ENCODE data around the gene FCMR. TPM values are rescaled to one million over a fixed set of nuclear protein-coding genes. Genes with fewer than 3 reads are reported as not detected.

FCMR gene
- total and polyA plus RNA-seq, 2 experiments from 2014 or later: 0.84 TPM; not detected in 1

GRCh38 chr1:206970446-206970845, 48.7 kb upstream of the FCMR start, which contains the start of gene FCAMR:
Gene FCAMR (minus strand): TSS chr1:206970460. CDS start chr1:206970125, 335 bp downstream.
- no peaks in the 10 kb centered on the region; the same call in 2 of the 3 replicates for H3K4me1 Mint-ChIP-seq
- ATAC-seq (no peak), DNase-seq (ENCODE audit: low spot score) (no peak)
- Histone ChIP-seq H3K4me3 (no peak within 1 kb of the TSS), H3K9me2 (ENCODE audit: insufficient read depth) (0 out of 2 replicates have a peak, but pooled peaks cover 4% of the 10 kb centered on the region), H3K36me3 (ENCODE audit: insufficient read depth) (no peaks in the 10 kb centered on the region), H3K27ac (ENCODE audit: low read depth) (no peak within 1 kb of the TSS), H3K27me3 (ENCODE audit: insufficient read depth) (no peaks in the 10 kb centered on the region), H3K79me2 (replicated peaks; ENCODE audit: insufficient read depth) (no peaks in the 10 kb centered on the region), H2AFZ (no peak within 1 kb of the TSS), H3F3A (replicated peaks; ENCODE audit: low read depth) (no peaks in the 10 kb centered on the region), H4K20me1 (replicated peaks; ENCODE audit: insufficient read depth) (no peaks in the 10 kb centered on the region), H3K4me1 (ENCODE audit: insufficient read depth) (no peaks in the 10 kb centered on the region), H3K4me2 (no peak within 1 kb of the TSS)
- H3K4me3 Mint-ChIP-seq: no peak within 1 kb of the TSS
- H3K9me3 Mint-ChIP-seq: no peaks in the 10 kb centered on the region
- no peak for TF ChIP-seq EZH2phosphoT487 (IDR thresholded peaks at IDR 0.05; ENCODE audit: unreplicated experiment)
- TF ChIP-seq ZNF114 (CRISPR knock-in tag; IDR thresholded peaks at IDR 0.05): no peak
- TF ChIP-seq REST (IDR thresholded peaks at IDR 0.05; ENCODE audit: unreplicated experiment): no peak
- TF ChIP-seq NANOG (IDR thresholded peaks at IDR 0.05; ENCODE audit: borderline replicate concordance): no peak
- no peaks in the 10 kb centered on the region for H3K36me3 Mint-ChIP-seq (ENCODE audit: low read depth)
- H3K27me3 Mint-ChIP-seq (ENCODE audit: insufficient read depth, low read depth, poor library complexity): no peaks in the 10 kb centered on the region
- H3K27ac Mint-ChIP-seq: no peak within 1 kb of the TSS

- Mint-ChIP-seq H3K27me3 (ENCODE audit: insufficient read depth, low read depth, poor library complexity) (no peaks in the 10 kb centered on the region), H3K4me1 (no peaks in the 10 kb centered on the region; the same call in 2 of the 3 replicates), H3K36me3 (ENCODE audit: low read depth) (no peaks in the 10 kb centered on the region), H3K9me3 (no peaks in the 10 kb centered on the region), H3K4me3 (no peak overlapping the region), H3K27ac (no peak overlapping the region)
- Histone ChIP-seq H3K4me3 (no peak overlapping the region), H3K36me3 (ENCODE audit: insufficient read depth) (no peaks in the 10 kb centered on the region), H3K79me2 (replicated peaks; ENCODE audit: insufficient read depth) (no peaks in the 10 kb centered on the region), H3K4me1 (ENCODE audit: insufficient read depth) (no peaks in the 10 kb centered on the region), H2AFZ (no peak overlapping the region), H3F3A (replicated peaks; ENCODE audit: low read depth) (no peaks in the 10 kb centered on the region), H3K4me2 (no peak overlapping the region), H3K27me3 (ENCODE audit: insufficient read depth) (no peaks in the 10 kb centered on the region), H4K20me1 (replicated peaks; ENCODE audit: insufficient read depth) (no peaks in the 10 kb centered on the region), H3K27ac (ENCODE audit: low read depth) (no peak overlapping the region), H3K9me2 (ENCODE audit: insufficient read depth) (0 out of 2 replicates have a peak, but pooled peaks cover 4% of the 10 kb centered on the region)
- no peak for ATAC-seq
- DNase-seq (ENCODE audit: low spot score): no peak
- TF ChIP-seq EZH2 (IDR thresholded peaks at IDR 0.05; ENCODE audit: low read depth, unreplicated experiment) (no peak), STAT1 (IDR thresholded peaks at IDR 0.05; ENCODE audit: unreplicated experiment) (no peak), JUNB (IDR thresholded peaks at IDR 0.05; ENCODE audit: unreplicated experiment) (no peak), ETS1 (IDR thresholded peaks at IDR 0.05) (no peak), ZNF114 (CRISPR knock-in tag; IDR thresholded peaks at IDR 0.05) (no peak), ZNF331 (CRISPR knock-in tag; IDR thresholded peaks at IDR 0.05; ENCODE audit: low read depth) (no peak), CREB1 (CRISPR knock-in tag; IDR thresholded peaks at IDR 0.05; ENCODE audit: low read depth) (no peak), CTCF (conservative IDR thresholded peaks at IDR 0.05; ENCODE audit: low read depth in 2 of 2) (no peak), NANOG (IDR thresholded peaks at IDR 0.05; ENCODE audit: borderline replicate concordance) (no peak), EZH2phosphoT487 (IDR thresholded peaks at IDR 0.05; ENCODE audit: unreplicated experiment) (no peak), REST (IDR thresholded peaks at IDR 0.05; ENCODE audit: unreplicated experiment) (no peak), POLR2AphosphoS5 (IDR thresholded peaks at IDR 0.05; ENCODE audit: low read depth) (no peak)
These were observed 47.3 kb upstream of the FCMR start for GRCh38 chr1:206969090-206969489.
